DMS79 treated with DMSO at 0.1 percent for 48 hours (cell line): ENCODE data around the gene B4GALT6.
A peak's percentile ranks its signal among the peaks of the same experiment; 100 is the strongest.

ENCODE experiments used
- DNase-seq: peaks from one replicate; lab custom pipeline; 2025; lab: John Stamatoyannopoulos, UW

The B4GALT6 gene

GRCh38 chr18:31659576-31660177, 24.7 kb downstream of the B4GALT6 start:
- DNase-seq = no peak

DNA sequence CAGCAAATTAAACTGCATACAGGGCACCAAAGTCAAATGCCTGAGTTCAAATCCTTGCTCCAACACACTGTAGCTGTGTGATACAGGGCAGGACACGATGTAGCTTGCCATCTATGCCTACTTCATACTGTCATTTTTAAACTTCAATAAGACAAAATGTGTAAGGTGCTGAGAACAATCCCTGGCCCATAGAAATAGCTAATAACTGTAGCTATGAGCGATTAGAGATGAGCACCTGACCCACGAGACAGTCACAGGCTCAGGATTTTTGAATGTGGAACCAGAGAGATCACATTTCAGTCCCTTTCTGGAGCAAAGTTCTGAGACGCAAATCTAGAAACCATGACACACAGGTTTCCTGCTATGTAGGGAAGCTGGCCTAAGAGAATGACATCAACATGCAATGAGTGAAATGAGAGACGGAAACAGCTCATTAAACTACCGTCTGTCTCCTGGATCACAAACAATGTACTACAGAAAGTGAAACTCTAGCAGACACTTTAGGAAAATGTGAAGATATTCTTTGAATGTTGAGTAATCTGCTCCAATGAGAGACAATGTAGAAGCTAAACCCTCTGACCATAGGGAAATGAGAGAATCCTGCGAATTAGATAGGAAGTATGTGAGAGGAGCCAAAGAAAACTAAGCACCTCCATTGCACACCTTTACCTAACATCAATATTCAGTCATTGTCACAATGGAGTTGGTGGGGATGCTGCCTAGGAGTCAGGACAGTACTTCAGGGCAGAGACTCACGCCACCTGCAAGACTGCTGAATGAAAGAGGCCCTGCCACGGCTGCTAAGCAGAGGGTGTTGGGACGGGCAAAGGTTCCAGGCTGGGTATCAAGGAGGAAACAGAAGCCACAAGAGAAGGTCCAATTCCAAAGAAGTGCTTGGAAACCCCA, 25.5 kb downstream of the B4GALT6 start:
- DNase-seq = no peak

DNA sequence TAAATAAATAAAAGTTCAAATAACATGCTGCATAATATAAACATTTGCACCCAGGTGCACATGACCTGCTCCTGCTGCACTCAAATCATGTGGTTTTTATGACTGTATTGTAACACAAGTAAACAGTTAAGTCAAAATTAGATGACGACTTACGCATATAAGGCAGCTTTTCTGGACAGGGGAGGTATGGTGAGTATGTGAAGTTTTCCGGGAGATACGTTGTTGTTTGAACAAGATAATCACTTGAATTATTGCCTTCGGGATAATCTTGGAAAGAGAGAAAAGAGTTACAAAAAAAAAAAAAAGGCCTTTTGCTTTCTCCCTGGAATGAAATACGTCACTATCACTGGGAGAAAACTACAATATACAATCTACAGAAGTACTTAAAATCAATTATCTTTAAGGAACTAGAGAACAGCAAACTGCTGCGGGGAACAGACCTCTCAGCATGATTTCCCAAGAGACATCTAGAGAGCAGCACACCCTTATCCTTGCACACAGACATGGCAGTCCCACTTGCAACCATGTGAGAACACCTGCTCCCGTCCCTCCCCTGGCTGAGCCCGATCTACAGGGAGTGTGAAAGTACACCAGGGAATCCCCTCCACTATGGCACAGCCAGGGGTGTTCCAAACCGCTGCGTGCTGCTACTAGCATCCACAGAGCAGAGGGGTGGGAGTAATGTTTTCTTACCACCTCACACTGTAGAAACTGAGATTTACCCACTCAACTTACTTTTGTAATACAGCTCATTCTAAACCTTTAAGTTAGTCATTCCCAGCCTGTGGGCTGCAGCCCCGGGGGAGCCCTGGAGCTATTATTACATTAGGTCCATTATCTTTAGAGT, 26.3 kb downstream of the B4GALT6 start:
- peak; percentile 4 for DNase-seq

DNA sequence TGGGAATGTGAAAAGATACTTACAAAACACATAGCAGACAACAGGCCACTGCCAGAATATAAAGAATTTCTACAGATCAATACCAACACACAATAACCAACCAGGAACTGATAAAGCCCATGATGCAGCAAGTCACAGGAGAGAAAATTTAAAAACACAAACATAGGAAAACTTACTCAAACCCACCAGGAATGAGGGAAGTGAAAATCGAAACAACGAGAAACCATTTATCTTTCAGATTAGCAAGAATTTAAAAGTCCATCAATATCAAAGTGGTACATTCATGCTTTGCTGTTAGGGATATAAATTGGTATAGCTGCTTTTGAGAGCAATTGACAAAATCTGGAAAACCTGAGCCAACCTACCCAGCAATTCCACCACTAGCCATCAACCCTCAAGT, 27.6 kb downstream of the B4GALT6 start:
- no peak for DNase-seq

- DNase-seq = no peak
Measured at GRCh38 chr18:31655354-31655753, 29.0 kb downstream of the B4GALT6 start.

- DNase-seq = no peak
Measured at GRCh38 chr18:31652877-31653276, 31.5 kb downstream of the B4GALT6 start.

DNA sequence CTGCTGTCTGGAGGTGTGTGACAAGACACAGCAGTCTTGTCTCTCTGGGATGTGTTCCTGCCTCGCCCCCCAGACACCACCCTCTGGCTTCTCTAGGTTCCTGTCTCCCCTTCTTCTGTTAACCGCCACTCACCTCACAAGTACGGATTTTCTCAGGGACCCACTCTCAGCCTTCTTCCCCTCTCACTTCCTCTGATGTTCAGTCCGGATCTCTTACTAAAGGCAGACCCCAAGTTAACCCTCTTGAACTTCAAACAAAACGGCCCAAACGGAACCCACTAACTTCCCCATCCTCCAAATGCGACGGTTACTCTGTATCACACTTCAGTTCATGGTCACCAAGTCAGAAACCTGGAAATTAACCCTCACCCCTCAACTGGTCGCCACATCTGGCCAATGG, 32.0 kb downstream of the B4GALT6 start:
- no peak for DNase-seq

- no peak for DNase-seq
Measured at GRCh38 chr18:31651369-31651768, 33.0 kb downstream of the B4GALT6 start.

DNA sequence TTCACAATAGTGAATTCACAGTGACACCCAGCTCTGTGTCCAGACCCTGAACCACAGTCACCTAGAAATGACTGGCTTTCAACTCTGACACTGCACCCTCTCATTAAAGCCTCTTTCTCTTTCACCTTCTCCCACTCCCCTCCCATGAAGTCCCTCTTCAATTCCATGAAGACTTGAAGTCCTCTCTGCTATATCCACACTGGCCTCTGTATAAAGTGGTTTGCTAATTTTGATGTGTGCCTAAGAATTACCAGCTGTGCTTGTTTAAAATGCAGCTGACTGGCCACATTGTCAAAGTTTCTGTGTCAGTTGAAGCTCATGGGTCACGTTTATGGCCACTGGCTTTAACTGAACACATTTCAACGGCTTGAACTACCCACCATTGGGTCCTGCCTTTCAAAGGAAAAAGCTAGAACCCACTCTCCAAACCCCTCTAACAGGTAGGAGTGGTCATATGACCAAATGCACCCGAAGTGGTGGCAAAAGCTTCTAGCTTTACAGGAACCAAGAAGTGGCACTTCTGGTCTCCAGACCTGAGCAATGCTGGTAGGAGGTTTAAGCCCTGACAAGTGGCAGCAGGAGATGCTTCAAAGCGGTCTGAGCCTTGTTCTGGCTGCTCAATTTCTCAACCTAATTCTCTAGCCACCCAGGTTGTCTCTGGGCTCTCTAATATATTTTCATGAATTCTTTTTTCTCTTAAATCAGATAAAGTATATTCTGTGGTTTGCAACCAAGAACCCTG, 34.2 kb downstream of the B4GALT6 start:
- no peak for DNase-seq

GRCh38 chr18:31649449-31649848, 34.9 kb downstream of the B4GALT6 start:
- no peak for DNase-seq

- no peak for DNase-seq
Measured at GRCh38 chr18:31648966-31649429, 35.4 kb downstream of the B4GALT6 start.

DNA sequence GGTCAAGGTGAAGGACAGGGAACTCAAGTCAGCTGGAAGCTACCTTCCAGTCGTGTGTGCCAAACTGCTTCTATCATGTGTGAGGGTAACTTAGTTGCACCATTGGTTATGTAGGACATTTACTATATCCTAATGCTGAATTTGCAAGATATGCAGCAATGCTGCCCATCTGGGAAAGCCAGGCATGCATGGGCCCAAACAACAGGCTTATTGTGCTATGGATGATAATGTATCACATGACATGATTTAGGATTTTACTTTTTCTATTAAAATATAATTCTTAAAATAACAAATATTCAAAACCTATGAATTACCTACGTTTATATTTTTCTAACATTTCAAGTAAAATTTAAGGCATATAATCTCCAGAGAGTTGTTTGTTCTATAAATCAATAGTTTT, 35.9 kb downstream of the B4GALT6 start:
- no peak for DNase-seq

GRCh38 chr18:31647127-31647753, 37.1 kb downstream of the B4GALT6 start:
- DNase-seq = no peak

DNA sequence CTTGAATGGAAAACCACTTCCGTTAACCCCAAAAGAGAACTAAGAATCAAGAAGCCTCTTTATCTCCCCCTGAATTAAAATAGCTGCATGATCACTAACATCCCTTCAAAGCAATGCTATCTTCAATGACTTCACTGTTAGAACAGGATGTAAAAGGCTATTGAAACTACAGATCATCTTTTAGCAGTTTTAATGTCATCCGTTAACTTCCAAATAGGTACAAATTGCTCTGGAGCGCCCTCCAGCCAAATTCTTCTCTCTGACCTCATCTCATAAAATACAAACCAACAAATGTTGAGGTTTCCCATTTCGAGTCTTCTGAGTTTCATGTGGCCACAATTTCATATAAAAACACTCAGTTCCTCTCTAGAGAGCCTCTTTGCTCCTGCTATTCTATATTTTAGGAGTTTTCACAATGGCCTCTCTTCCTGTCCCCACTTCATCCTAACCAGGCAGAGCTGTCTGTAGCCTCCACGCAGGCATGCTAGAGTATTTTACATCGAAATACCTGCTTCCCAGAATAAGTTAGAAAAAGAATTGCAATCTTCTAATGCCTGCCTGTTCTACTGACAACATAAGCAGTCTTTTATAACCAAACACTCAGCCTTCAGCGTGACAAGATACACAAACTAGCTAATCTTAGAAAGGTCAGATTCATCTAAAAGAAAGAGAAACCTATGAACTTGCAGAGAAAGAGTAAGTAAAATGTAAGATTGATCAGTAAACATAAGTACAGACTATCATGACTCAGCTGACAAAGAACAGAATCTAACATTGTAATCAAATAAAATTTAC, 37.9 kb downstream of the B4GALT6 start:
- DNase-seq = no peak

DNA sequence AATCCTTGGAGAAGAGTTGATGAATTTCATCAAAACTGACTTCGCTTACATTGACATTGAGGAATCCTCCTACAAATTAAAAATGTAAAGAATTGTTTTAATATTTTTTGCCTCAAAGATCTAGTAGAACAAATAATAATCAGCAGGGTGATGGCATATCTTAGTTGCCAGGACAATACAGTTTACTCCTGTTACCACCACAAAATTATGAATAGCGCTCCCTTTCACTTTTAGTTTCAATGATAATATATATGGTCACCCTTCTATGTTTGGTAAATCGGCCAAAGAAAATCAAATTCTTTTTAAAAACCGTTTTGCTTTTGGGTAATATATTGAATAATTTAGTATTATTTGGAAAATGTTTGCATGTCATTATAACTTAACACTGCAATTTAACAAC, 39.0 kb downstream of the B4GALT6 start:
- DNase-seq = no peak

DNA sequence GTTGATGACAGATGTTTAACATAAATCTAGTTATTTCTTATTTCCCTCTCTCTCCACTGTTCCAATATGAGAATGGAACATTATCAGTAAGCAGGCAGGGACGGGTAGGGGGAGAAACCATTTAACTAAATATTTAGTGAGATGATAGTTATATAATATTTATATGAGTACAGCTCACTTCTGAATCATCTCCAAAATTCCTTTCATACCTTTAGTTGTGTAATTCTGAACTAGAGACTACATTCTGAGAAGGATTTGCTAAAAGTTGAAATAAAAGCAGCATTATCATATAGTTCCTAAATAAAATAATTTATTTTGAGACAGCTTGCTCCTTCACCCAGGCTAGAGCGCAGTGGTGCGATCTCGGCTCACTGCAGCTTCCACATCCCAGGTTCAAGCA, 41.4 kb downstream of the B4GALT6 start:
- no peak for DNase-seq

GRCh38 chr18:31637445-31637844, 46.9 kb downstream of the B4GALT6 start:
- no peak for DNase-seq

GRCh38 chr18:31636387-31636786, 48.0 kb downstream of the B4GALT6 start:
- DNase-seq = no peak

DNA sequence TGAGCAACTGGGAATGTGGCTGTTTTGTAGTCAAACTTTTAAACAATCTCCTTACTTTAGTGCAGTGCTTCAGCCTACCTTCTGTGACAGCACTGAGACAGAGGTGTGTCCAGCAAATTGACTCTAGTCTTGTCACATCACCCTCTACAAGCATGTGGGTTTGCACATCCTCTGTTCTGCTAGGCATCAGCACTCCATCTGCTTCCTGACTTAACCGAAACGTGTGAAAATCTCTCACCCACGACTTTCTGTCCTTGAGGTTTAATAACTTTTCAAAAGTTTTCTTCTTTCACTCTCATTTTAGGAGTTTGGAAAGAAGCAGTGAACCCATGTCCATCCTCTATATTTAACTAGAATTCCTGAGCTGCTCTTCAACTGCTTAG, 50.1 kb downstream of the B4GALT6 start:
- DNase-seq = no peak
